Measurements from ENCODE around the gene HBQ1.
"Not testable (repeated sequence)": the region's sequence is repeated elsewhere in the genome, so short reads cannot be mapped to it uniquely, and the experiment has no call there.

GRCh38 chr16:176477-177382, 3.5 kb upstream of the HBQ1 start, which contains the start of gene HBA1:
- TF ChIP-seq POLR2A (IDR thresholded peaks at IDR 0.05; ENCODE audit: low read depth, low read length); POLR2AphosphoS5 (IDR thresholded peaks at IDR 0.05; ENCODE audit: low read depth, low read length); TAF1 (IDR thresholded peaks at IDR 0.05; ENCODE audit: low read depth, low read length); POU2F2 (IDR thresholded peaks at IDR 0.05; ENCODE audit: low read depth, low read length); SPI1 (IDR thresholded peaks at IDR 0.05; ENCODE audit: low read depth, low read length); PAX5 (IDR thresholded peaks at IDR 0.05; ENCODE audit: insufficient read depth, low read length, severe bottlenecking): not testable (repeated sequence)
